ENCODE measurements around the gene ADAMTS3. TPM values are rescaled to one million over a fixed set of nuclear protein-coding genes. Genes with fewer than 3 reads are reported as not detected.

ADAMTS3 gene
- total RNA-seq, 2 experiments from 2014 or later: not detected

DNA sequence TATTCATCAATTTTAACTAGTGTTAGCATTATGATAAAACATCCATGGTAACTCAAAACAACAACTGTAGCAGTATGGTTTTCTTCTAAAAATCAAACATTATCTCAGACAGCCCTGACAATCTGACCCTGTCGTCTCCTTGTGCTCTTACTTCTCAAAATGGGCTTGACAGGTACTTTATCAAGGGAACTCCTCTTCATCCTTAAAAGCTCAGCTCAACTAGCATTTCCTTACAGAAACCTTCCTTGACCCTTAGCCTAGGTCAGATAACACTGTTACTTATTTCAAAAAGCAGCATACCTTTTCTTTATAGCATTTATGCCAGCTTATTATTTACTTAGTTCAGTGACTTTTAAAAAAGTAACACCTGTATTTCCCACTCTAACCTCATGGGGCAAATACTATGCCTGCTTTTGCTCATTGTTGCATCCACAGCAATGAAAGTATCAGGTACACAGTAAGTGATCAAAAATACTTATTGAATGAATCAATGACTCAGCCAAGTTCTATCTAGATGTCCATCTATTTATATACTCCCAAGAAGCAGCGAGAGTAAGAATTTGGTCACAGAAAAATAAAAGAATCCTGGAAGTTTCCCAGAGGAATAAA is 41.9 kb downstream of the ADAMTS3 start:
- ChIA-PET CTCF (no interaction called here), POLR2A (no interaction called here)

DNA sequence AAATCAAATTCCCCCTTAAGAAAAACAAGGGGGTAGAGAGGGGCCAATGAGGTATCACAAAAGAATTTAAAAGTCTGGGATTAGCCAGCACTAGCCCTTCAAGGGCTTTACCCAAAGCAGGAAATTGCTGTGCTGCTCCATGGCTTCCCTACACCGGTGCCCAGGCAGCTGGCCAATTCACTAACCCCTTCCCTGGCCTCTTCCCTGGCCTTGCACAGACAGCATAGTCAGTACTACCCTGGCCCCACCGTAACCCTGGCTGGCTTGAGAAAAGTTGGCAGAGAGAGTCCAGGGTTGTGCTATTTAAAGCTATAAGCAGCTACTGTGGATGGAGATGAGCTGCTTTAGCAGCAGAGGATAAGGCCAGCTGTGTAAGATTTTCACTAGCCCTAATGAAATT is 43.1 kb downstream of the ADAMTS3 start:
- no peak for DNase-seq
- POLR2A ChIA-PET: no interaction called here
- CTCF ChIA-PET: interaction anchor here (0.6 kb wide), 1 partner anchor 807 kb away, joined by 3 read pairs; no protein-coding TSS in a partner anchor
- ATAC-seq: no peak
- Mint-ChIP-seq H3K27me3 (no peaks in the 10 kb centered on the region), H3K9me3 (no peaks in the 10 kb centered on the region), H3K36me3 (ENCODE audit: low read depth) (no peaks in the 10 kb centered on the region), H3K27ac (no peak overlapping the region), H3K4me1 (ENCODE audit: low read depth) (no peaks in the 10 kb centered on the region), H3K4me3 (no peak overlapping the region)
- TF ChIP-seq, protein P1, sequence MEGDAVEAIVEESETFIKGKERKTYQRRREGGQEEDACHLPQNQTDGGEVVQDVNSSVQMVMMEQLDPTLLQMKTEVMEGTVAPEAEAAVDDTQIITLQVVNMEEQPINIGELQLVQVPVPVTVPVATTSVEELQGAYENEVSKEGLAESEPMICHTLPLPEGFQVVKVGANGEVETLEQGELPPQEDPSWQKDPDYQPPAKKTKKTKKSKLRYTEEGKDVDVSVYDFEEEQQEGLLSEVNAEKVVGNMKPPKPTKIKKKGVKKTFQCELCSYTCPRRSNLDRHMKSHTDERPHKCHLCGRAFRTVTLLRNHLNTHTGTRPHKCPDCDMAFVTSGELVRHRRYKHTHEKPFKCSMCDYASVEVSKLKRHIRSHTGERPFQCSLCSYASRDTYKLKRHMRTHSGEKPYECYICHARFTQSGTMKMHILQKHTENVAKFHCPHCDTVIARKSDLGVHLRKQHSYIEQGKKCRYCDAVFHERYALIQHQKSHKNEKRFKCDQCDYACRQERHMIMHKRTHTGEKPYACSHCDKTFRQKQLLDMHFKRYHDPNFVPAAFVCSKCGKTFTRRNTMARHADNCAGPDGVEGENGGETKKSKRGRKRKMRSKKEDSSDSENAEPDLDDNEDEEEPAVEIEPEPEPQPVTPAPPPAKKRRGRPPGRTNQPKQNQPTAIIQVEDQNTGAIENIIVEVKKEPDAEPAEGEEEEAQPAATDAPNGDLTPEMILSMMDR (IDR thresholded peaks at IDR 0.05): no peak
- intact Hi-C loops (cut with micrococcal nuclease): no loop called here

More for the DNA sequence above, 41.9 kb downstream of the ADAMTS3 start:
- no peak overlapping the region for H3K27ac Mint-ChIP-seq
- intact Hi-C loops (cut with micrococcal nuclease): no loop called here
- H3K36me3 Mint-ChIP-seq (ENCODE audit: low read depth): no peaks in the 10 kb centered on the region
- no peaks in the 10 kb centered on the region for H3K27me3 Mint-ChIP-seq
- H3K4me1 Mint-ChIP-seq (ENCODE audit: low read depth): no peaks in the 10 kb centered on the region
- ATAC-seq (no peak), DNase-seq (no peak)
- H3K4me3 Mint-ChIP-seq: no peak overlapping the region
- no peaks in the 10 kb centered on the region for H3K9me3 Mint-ChIP-seq
- TF ChIP-seq, protein P1 (IDR thresholded peaks at IDR 0.05): no peak

DNA sequence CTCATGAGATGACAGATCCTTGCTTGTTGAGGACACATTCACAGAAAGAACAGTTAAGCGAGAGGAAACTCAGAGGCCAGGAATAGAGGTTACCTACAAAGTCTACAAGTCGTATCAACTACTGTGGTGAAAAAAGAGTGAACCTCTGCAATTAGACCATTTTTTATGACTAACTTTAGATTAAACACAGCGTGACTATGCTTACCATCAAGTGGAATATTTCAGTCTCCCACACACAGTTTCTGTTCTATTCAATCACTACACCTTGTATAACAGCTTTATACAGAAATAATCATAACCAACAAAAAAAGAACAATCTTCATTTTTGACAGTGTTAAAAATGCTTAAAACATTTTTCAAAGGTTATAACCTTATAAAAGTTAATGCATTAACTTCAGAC is 46.6 kb downstream of the ADAMTS3 start:
- H3K4me3 Mint-ChIP-seq: no peak overlapping the region
- H3K9me3 Mint-ChIP-seq: no peaks in the 10 kb centered on the region
- H3K27me3 Mint-ChIP-seq: no peaks in the 10 kb centered on the region
- CTCF ChIA-PET: no interaction called here
- DNase-seq: no peak
- TF ChIP-seq, protein P1 (IDR thresholded peaks at IDR 0.05): no peak
- POLR2A ChIA-PET: no interaction called here
- intact Hi-C loops (cut with micrococcal nuclease): no loop called here
- no peaks in the 10 kb centered on the region for H3K4me1 Mint-ChIP-seq (ENCODE audit: low read depth)
- no peaks in the 10 kb centered on the region for H3K36me3 Mint-ChIP-seq (ENCODE audit: low read depth)
- H3K27ac Mint-ChIP-seq: no peak overlapping the region
- no peak for ATAC-seq

DNA sequence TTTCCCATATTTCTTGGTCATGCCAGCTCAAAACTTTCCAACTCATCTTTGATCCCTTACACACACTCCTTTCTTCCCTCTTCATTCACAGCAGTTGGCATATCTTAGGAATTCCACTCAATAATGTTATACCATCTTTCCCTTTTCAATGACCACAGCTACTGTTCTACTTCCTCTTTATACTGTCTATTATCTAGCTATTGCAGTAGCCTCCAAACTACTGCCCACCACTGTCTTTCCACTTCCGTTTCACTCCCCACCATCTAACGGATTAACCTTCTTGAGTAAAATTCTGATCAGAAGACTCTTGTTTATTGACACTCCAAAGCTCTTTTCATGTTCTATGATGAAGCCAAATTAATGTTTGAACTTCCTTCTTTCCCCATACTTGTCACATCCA is 55.8 kb downstream of the ADAMTS3 start:
- H3K36me3 Mint-ChIP-seq (ENCODE audit: low read depth): no peaks in the 10 kb centered on the region
- ChIA-PET CTCF (interaction anchor here (1.1 kb wide), 1 partner anchor 9 kb away, joined by 3 read pairs; no protein-coding TSS in a partner anchor), POLR2A (no interaction called here)
- no peaks in the 10 kb centered on the region for H3K27me3 Mint-ChIP-seq
- TF ChIP-seq, protein P1 (IDR thresholded peaks at IDR 0.05): no peak
- DNase-seq (no peak), ATAC-seq (no peak)
- H3K4me3 Mint-ChIP-seq: no peak overlapping the region
- no peaks in the 10 kb centered on the region for H3K4me1 Mint-ChIP-seq (ENCODE audit: low read depth)
- intact Hi-C loops (cut with micrococcal nuclease): no loop called here
- H3K27ac Mint-ChIP-seq: no peak overlapping the region
- peaks cover 8% of the 10 kb centered on the region for H3K9me3 Mint-ChIP-seq

DNA sequence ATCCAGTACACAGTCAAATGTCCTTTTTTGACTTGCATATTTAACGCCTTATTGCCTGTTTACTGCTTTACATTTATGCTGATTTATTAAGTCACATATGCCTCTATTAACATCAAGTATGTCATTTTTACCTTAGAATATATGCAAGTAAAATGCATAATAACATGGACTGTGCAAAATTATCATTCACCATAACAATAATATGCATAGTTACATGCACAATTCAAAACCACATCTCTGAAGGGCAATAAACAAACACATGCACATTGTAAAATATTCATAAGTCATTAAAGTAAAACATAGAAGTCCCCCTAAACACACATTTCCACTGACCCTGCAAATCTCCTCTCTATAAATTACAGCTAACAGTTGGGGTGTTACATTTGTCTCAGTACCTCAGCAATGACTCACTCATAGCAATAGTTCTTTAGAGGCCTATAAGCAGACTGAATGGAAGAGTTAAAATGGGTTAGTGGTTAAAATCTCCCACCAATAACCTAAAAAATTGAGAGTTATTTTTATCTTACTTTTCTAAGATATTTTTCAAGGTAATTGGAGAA is 61.1 kb downstream of the ADAMTS3 start:
- H3K36me3 Mint-ChIP-seq (ENCODE audit: low read depth): no peaks in the 10 kb centered on the region
- ChIA-PET CTCF (no interaction called here), POLR2A (no interaction called here)
- ATAC-seq: no peak
- peaks cover 8% of the 10 kb centered on the region for H3K27me3 Mint-ChIP-seq
- TF ChIP-seq, protein P1 (IDR thresholded peaks at IDR 0.05): no peak
- no peaks in the 10 kb centered on the region for H3K4me1 Mint-ChIP-seq (ENCODE audit: low read depth)
- H3K4me3 Mint-ChIP-seq: no peak overlapping the region
- peaks cover 8% of the 10 kb centered on the region for H3K9me3 Mint-ChIP-seq
- intact Hi-C loops (cut with micrococcal nuclease): loop anchor here (10.0 kb wide), 1 partner anchor 517 kb away; no protein-coding TSS in a partner anchor
- no peak overlapping the region for H3K27ac Mint-ChIP-seq
- no peak for DNase-seq
